Stimulated activated naive B cell treated with anti-CD40 and anti-IgM and Interleukin-4, amounts not matched to agents 10 μg/mL and 1 μg/mL and 100 μg/mL, for 72 hours (primary cell): ENCODE results near the gene LMF2.
A peak's percentile ranks its signal among the peaks of the same experiment; 100 is the strongest.
"Not testable (repeated sequence)": the region's sequence is repeated elsewhere in the genome, so short reads cannot be mapped to it uniquely, and the experiment has no call there.

Experiments
- ATAC-seq, 2 donors: fragments of 150-1000 bp; cut with Tn5 transposase; replicated peaks; 2 replicates each; pipeline ENCODE4 v1.10.0; 2021; ENCODE audit warnings: moderate library complexity in 1 of 2
- DNase-seq: peaks from one replicate; pipeline ENCODE4 v3.0.0; 2021
- H3K27ac Mint-ChIP-seq: one replicate; pipeline ENCODE4 v1.8.0; 2022; ENCODE audit warnings: mild to moderate bottlenecking, mixed read lengths
- H3K27me3 Mint-ChIP-seq, 2 donors: one replicate each; pipeline ENCODE4 v1.8.0; 2022; ENCODE audit warnings: mixed read lengths in 2 of 2
- H3K36me3 Mint-ChIP-seq, 2 donors: one replicate each; pipeline ENCODE4 v1.8.0; 2022; ENCODE audit warnings: mixed read lengths in 2 of 2, mild to moderate bottlenecking in 1 of 2
- H3K4me1 Mint-ChIP-seq, 2 donors: one replicate each; pipeline ENCODE4 v1.8.0; 2022; ENCODE audit warnings: mixed read lengths in 2 of 2, mild to moderate bottlenecking in 1 of 2
- H3K4me3 Mint-ChIP-seq, 2 donors: one replicate each; pipeline ENCODE4 v1.8.0; 2022; ENCODE audit warnings: mild to moderate bottlenecking in 2 of 2, mixed read lengths in 2 of 2, moderate library complexity in 1 of 2
- H3K9me3 Mint-ChIP-seq, 2 donors: one replicate each; pipeline ENCODE4 v1.8.0; 2022; ENCODE audit warnings: mixed read lengths in 2 of 2, mild to moderate bottlenecking in 1 of 2

The LMF2 gene

DNA sequence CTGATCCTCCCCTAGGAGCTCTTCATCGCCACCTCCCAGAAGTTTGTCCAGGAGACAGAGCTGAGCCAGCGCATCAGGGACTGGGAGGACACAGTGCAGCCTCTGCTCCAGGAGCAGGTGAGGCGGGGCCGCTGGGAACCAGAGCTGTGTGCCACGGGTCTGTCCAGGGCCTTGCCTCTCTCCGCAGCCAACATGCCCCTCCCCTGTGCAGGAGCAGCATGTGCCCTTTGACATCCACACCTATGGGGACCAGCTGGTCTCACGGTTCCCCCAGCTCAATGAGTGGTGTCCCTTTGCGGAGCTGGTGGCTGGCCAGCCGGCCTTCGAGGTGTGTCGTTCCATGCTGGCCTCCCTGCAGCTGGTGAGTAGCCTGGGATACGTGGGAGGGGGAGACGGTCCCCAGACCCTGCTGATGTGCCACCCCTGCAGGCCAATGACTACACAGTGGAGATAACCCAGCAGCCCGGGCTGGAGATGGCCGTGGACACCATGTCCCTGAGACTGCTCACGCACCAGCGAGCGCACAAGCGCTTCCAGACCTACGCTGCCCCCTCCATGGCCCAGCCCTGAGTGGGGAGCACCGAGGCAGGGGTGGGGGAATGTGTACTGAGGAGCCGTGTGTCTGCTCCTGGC is 15.4 kb upstream of the LMF2 start:
- no peaks in the 10 kb centered on the region for H3K27me3 Mint-ChIP-seq
- peaks cover 25 to 51% of the 10 kb centered on the region in 2 donors for H3K4me1 Mint-ChIP-seq
- peaks cover 56 to 59% of the 10 kb centered on the region in 2 donors for H3K36me3 Mint-ChIP-seq
- peak overlapping the region; percentile 9 for H3K27ac Mint-ChIP-seq
- no peaks in the 10 kb centered on the region for H3K9me3 Mint-ChIP-seq
- DNase-seq (no peak), ATAC-seq (no peak)
- peak overlapping the region in 1 of 2 donors; percentile 33 for H3K4me3 Mint-ChIP-seq

DNA sequence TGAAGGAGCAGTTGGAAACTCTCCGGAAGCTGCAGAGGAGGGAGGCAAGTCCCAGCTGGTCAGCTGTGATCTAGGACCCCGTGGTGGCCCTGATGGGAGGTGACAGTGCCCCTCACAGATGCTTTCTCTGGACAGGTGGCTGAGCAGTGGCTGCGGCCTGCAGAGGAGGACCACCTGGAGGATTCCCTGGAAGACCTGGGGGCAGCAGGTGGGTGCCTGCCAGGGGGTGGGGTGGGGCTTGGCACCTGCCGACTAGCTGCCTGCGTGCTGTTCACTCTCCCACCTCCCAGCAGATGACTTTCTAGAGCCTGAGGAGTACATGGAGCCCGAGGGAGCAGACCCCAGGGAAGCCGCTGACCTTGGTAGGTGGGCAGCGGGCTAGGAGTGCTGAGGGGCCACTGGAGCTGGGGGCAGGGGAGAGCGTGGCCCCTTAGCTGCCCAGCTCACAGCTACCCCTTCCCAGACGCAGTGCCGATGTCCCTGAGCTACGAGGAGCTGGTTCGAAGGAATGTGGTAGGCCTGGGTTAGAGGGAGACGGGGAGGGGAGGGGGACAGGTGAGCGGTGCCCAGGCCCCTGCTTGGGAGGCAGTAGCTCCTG is 14.8 kb upstream of the LMF2 start:
- Mint-ChIP-seq H3K4me1 (peaks cover 21 to 45% of the 10 kb centered on the region in 2 donors), H3K27ac (peak overlapping the region; percentile 59), H3K4me3 (no peak overlapping the region), H3K9me3 (no peaks in the 10 kb centered on the region), H3K36me3 (peaks cover 55 to 58% of the 10 kb centered on the region in 2 donors), H3K27me3 (no peaks in the 10 kb centered on the region)
- DNase-seq: no peak
- ATAC-seq: no peak

DNA sequence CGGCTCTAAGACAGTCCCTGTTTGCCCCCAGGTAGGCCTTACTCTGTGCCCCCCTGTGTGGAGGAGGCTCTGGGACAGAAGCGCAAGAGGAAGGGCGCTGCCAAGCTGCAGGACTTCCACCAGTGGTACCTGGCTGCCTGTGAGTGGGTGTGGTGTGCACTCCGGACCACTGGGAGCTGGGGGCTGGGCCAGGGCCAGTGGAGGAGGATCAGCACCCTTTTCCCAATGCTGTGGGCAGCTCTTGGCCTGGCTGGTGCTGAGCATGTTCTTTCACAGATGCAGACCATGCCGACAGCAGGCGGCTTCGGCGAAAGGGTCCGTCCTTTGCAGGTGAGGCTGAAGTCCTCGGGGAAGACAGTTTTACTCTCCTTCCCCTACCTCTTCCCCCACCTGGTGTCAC is 14.2 kb upstream of the LMF2 start:
- DNase-seq (no peak), ATAC-seq (no peak)
- Mint-ChIP-seq H3K27ac (no peak overlapping the region), H3K4me1 (peaks cover 15 to 39% of the 10 kb centered on the region in 2 donors), H3K27me3 (no peaks in the 10 kb centered on the region), H3K36me3 (peaks cover 50 to 56% of the 10 kb centered on the region in 2 donors), H3K9me3 (no peaks in the 10 kb centered on the region), H3K4me3 (no peak overlapping the region)

GRCh38 chr22:50520826-50521453 is 13.4 kb upstream of the LMF2 start:
- no peak for DNase-seq
- Mint-ChIP-seq H3K9me3 (no peaks in the 10 kb centered on the region), H3K27ac (no peak overlapping the region), H3K4me3 (no peak overlapping the region), H3K4me1 (peaks cover 13 to 36% of the 10 kb centered on the region in 2 donors), H3K36me3 (peaks cover 51 to 61% of the 10 kb centered on the region in 2 donors), H3K27me3 (no peaks in the 10 kb centered on the region)
- ATAC-seq: no peak

DNA sequence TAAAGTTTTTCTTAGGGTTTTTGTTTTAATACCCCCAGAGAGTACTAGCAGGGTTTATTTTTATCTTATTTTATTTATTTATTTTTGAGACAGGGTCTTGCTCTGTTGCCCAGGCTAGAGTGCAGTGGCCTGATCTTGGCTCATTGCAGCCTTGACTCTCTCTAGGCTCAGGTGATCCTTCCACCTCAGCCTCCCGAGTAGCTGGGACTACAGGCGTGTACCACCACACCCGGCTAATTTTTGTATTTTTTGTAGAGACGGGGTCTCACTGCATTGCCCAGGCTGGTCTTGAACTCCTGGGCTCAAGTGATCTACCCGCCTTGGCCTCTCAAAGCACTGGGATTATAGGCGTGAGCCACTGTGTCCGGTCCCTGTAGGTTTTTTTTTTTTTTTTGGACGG is 12.7 kb upstream of the LMF2 start:
- H3K4me3 Mint-ChIP-seq, H3K9me3 Mint-ChIP-seq, H3K27me3 Mint-ChIP-seq, DNase-seq, H3K27ac Mint-ChIP-seq, ATAC-seq: not testable (repeated sequence)
- Mint-ChIP-seq H3K4me1 (peaks cover 15 to 31% of the 10 kb centered on the region in 2 donors), H3K36me3 (peaks cover 48 to 66% of the 10 kb centered on the region in 2 donors)

DNA sequence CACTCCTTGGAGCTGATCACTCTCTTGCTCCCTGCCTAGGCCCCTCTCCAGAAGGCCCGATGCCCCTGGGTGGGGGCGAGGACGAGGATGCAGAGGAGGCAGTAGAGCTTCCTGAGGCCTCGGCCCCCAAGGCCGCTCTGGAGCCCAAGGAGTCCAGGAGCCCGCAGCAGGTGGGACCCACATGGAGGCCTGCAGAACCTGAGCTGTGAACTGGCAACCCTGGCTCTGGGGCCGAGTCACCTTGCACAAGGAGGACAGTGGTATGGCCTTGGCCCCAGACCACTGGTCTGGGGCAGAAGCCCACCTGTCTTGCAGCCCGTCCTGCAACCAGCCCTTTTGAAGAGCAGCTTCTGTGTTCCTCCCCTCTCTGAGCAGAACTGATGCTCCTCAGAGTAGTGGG is 11.6 kb upstream of the LMF2 start:
- Mint-ChIP-seq H3K4me1 (peaks cover 13 to 30% of the 10 kb centered on the region in 2 donors), H3K9me3 (no peaks in the 10 kb centered on the region), H3K36me3 (peaks cover 46 to 67% of the 10 kb centered on the region in 2 donors), H3K27me3 (no peaks in the 10 kb centered on the region), H3K27ac (no peak overlapping the region), H3K4me3 (no peak overlapping the region)
- ATAC-seq: no peak
- DNase-seq: no peak

- Mint-ChIP-seq H3K4me3 (no peak overlapping the region), H3K27me3 (no peaks in the 10 kb centered on the region), H3K36me3 (peaks cover 47 to 68% of the 10 kb centered on the region in 2 donors), H3K9me3 (no peaks in the 10 kb centered on the region), H3K4me1 (peaks cover 13 to 24% of the 10 kb centered on the region in 2 donors), H3K27ac (no peak overlapping the region)
- DNase-seq (no peak), ATAC-seq (no peak)
These were observed 11.1 kb upstream of the LMF2 start for GRCh38 chr22:50518606-50519005.

DNA sequence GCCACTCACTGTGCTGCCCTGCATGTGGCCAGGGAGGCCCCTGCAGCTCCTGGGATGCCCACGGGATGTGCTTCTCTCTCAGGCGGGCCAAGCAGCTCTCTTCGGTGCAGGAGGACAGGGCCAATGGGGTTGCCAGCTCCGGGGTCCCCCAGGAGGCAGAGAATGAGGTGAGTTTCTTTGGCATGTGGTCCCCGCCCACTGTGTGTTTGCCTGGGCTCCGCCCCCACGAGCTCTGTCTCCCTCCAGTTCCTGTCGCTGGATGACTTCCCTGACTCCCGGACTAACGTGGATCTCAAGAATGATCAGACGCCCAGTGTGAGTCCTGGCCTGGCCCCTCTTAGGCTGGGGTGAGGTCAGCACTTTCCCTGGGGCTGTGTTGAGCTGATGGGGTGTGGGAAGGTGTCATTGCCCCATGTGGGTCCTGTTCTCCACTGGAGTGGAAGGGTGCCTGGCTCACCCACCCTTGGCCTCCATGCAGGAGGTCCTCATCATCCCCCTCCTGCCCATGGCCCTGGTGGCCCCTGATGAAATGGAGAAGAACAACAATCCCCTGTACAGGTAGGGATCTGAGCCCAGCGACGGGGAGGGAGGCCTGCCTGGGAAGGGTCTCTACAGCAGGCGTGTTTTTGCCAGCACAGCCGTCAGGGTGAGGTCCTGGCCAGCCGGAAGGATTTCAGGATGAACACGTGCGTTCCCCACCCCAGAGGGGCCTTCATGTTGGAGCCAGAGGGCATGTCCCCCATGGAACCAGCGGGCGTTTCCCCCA is 10.2 kb upstream of the LMF2 start:
- H3K4me1 Mint-ChIP-seq: peaks cover 10 to 15% of the 10 kb centered on the region in 2 donors
- no peaks in the 10 kb centered on the region for H3K27me3 Mint-ChIP-seq
- DNase-seq (no peak), ATAC-seq (no peak)
- H3K4me3 Mint-ChIP-seq: no peak overlapping the region
- H3K36me3 Mint-ChIP-seq: peaks cover 42 to 67% of the 10 kb centered on the region in 2 donors
- H3K9me3 Mint-ChIP-seq: no peaks in the 10 kb centered on the region
- H3K27ac Mint-ChIP-seq: peak overlapping the region; percentile 14

DNA sequence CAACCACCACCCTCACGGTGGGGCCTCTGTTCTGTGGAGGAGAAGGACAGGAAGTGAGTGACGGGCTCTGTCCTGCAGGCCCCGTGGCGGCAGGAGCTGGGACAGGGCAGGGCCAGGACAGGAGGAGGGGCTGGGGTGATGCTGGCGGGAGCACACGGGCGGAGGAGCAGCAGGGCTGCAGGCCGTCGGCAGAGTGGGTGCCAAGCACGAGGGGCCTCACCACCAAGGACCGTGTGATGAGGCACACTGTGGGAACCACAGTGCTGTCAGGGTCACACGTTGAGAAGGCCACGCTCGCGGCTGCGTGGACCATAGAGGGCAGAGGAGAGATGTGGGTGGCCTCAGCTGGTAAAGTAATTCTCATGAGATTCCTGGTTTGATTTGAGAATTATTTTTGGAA is 9.4 kb upstream of the LMF2 start:
- Mint-ChIP-seq H3K9me3 (no peaks in the 10 kb centered on the region), H3K27me3 (no peaks in the 10 kb centered on the region), H3K36me3 (peaks cover 41 to 66% of the 10 kb centered on the region in 2 donors), H3K27ac (no peak overlapping the region), H3K4me1 (peaks cover 9 to 11% of the 10 kb centered on the region in 2 donors), H3K4me3 (no peak overlapping the region)
- ATAC-seq (no peak), DNase-seq (no peak)

DNA sequence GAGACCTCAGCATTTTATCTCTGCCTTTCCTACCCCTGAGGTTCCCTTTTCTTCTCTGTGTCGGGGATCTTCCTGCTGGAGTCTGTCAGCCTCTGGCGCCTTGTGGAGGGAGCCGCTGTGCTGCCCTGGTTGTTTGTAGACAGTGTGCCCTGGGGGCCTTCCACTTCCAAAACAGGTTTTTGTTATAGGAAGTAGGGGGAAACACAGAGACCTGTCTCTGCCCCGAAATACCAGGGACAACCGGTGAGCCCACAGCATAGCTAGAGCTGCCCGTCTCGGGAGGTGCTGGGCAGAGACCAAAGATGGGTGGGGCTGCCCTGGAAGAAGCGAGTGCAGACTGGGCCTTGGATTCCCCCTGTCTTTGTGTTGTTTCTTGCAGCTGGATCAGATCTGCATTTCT is 8.6 kb upstream of the LMF2 start:
- DNase-seq (no peak), ATAC-seq (no peak)
- Mint-ChIP-seq H3K9me3 (no peaks in the 10 kb centered on the region), H3K27me3 (no peaks in the 10 kb centered on the region), H3K4me1 (peaks cover 9 to 11% of the 10 kb centered on the region in 2 donors), H3K36me3 (peaks cover 38 to 63% of the 10 kb centered on the region in 2 donors), H3K27ac (no peak overlapping the region), H3K4me3 (no peak overlapping the region)

DNA sequence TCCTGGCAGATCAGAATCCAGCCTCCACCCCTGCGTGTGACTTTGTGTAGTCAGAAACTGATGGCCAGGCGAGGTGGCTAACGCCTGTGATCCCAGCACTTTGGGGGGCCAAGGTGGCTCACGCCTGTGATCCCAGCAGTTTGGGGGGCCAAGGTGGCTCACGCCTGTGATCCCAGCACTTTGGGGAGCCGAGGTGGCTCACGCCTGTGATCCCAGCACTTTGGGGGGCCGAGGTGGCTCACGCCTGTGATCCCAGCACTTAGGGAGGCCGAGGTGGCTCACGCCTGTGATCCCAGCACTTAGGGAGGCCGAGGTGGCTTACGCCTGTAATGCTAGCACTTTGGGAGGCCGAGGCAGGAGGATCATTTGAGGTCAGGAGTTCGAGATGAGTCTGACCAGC is 5.7 kb upstream of the LMF2 start:
- Mint-ChIP-seq H3K4me1 (peaks cover 20 to 22% of the 10 kb centered on the region in 2 donors), H3K27me3 (no peaks in the 10 kb centered on the region), H3K27ac (no peak overlapping the region), H3K36me3 (peaks cover 19 to 41% of the 10 kb centered on the region in 2 donors), H3K9me3 (no peaks in the 10 kb centered on the region), H3K4me3 (no peak overlapping the region)
- ATAC-seq (no peak), DNase-seq (no peak)

DNA sequence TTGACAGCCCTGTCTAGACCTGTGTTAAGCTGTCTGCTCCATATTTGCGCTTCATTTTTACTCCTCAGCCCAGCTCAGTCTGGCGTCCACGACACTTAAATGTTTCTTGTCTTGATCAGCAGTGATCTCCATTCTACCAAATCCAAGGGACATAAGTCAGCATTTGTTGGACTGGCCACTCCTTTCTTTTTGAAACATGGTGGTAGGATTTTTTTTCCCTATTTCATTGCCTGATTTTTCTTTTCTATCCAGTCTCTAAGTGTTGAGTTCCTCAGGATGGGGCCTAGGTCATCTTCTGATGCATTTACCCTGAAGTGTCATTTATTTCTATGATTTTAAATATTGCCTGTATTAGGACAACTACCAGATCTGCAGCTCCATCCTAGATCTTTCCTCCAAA is 1.4 kb upstream of the LMF2 start:
- ATAC-seq (peak in 1 of 2 donors; percentile 2), DNase-seq (no peak)
- H3K27me3 Mint-ChIP-seq: no peaks in the 10 kb centered on the region
- peak overlapping the region; percentile 97 to 98 for H3K4me3 Mint-ChIP-seq
- H3K36me3 Mint-ChIP-seq: peaks cover 13 to 18% of the 10 kb centered on the region in 2 donors
- H3K4me1 Mint-ChIP-seq: peaks cover 15 to 17% of the 10 kb centered on the region in 2 donors
- H3K9me3 Mint-ChIP-seq: no peaks in the 10 kb centered on the region
- H3K27ac Mint-ChIP-seq: peak overlapping the region; percentile 99

DNA sequence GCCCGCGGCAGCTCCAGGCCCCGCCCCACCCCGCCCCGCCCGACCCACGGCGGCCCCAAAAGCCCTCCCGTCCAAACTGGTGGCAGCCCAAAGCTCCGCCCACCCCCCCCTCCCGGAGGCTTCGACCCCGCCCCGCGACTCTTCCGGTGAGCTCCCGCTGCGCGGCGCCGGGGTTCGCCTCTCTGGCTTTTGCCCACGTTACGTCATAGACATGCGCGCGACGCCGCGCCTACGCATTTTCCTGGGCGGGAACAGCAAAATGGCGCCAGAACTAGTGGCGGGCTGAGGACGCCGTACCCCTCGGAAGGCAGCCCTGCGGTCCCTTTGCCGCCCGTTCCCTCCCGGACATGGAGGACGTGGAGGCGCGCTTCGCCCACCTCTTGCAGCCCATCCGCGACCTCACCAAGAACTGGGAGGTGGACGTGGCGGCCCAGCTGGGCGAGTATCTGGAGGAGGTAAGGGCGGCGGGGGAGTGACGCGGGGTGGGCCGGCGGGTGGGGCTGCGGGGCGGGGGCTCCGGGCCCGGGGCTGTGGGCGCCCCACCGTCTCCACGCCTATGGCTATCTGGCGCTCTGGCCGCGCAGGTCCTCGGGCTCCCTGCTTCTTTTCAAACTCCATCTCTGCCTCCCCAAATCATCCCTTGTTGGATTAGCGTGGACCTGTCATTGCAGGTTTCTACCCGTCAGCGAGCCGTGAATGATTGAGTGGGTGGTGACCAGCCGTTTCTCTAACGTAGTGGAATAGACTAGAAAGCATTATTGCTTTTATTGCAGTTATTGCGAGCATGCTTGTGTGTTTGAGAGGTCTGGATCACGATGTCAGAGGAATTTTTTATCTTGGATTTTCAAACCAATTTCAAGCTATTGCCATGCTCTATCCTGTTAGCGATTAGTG is 736 bp upstream of the LMF2 start, which contains the start of gene NCAPH2:
Gene NCAPH2 (plus strand): TSS at position 234 of the 894 bp plus-strand sequence. CDS start 114 bp downstream, at position 348.
- Mint-ChIP-seq H3K4me3 (peak within 1 kb of the TSS; percentile 98 to 99), H3K27me3 (no peaks in the 10 kb centered on the region), H3K9me3 (no peaks in the 10 kb centered on the region), H3K27ac (peak within 1 kb of the TSS; percentile 99), H3K4me1 (peaks cover 15 to 17% of the 10 kb centered on the region in 2 donors), H3K36me3 (peaks cover 11 to 16% of the 10 kb centered on the region in 2 donors)
- ATAC-seq (peak; percentile 65 to 73), DNase-seq (peak; percentile 96)
